WTC11 (cell line): ENCODE measurements around the gene PPP2R3C. TPM values are rescaled to one million over a fixed set of nuclear protein-coding genes. Genes with fewer than 3 reads are reported as not detected.

Experiments
- ATAC-seq: fragments of 200-7000 bp; cut with Tn5 transposase; 2 replicates; pipeline ENCODE4 v1.10.0; 2021; ENCODE audit warnings: mild to moderate bottlenecking, moderate library complexity
- CTCF ChIA-PET: fragments of 300-600 bp; sonication (Branson Sonifier 250); formaldehyde crosslinking; loops from one replicate; lab custom pipeline; 2021; ENCODE audit warnings: antibody characterized with exemption; lab: Charles Lee
- POLR2A ChIA-PET: fragments of 350-600 bp; sonication (Branson Sonifier 250); formaldehyde crosslinking; loops from one replicate; lab custom pipeline; 2021; ENCODE audit warnings: antibody characterized with exemption; lab: Charles Lee
- DNase-seq: peaks from one replicate; pipeline ENCODE4 v3.0.0; 2021; ENCODE audit warnings: low spot score
- H3K27ac Mint-ChIP-seq: 2 replicates; pipeline ENCODE4 v1.8.0; 2021; ENCODE audit warnings: mixed read lengths
- H3K27me3 Mint-ChIP-seq: 2 replicates; pipeline ENCODE4 v1.8.0; 2021; ENCODE audit warnings: low read depth, mild to moderate bottlenecking, moderate library complexity, mixed read lengths
- H3K36me3 Mint-ChIP-seq: 2 replicates; pipeline ENCODE4 v1.8.0; 2021; ENCODE audit warnings: mixed read lengths
- H3K4me1 Mint-ChIP-seq: 2 replicates; pipeline ENCODE4 v1.8.0; 2022; ENCODE audit warnings: mixed read lengths
- H3K4me3 Mint-ChIP-seq: 2 replicates; pipeline ENCODE4 v1.8.0; 2021; ENCODE audit warnings: mild to moderate bottlenecking, moderate library complexity, mixed read lengths
- H3K9me3 Mint-ChIP-seq: 2 replicates; pipeline ENCODE4 v1.8.0; 2021; ENCODE audit warnings: mixed read lengths
- ATF1 ChIP-seq: sonication (generic); formaldehyde crosslinking; IDR thresholded peaks from 2 replicates; pipeline ENCODE4 v1.8.1; 2023; ENCODE audit warnings: mild to moderate bottlenecking, moderate library complexity, missing genetic modification reagents
- CBFB ChIP-seq: sonication (generic); formaldehyde crosslinking; IDR thresholded peaks from 2 replicates; pipeline ENCODE4 v1.8.1; 2022; ENCODE audit warnings: mild to moderate bottlenecking, low read depth, missing genetic modification reagents
- CREB1 ChIP-seq: sonication (generic); formaldehyde crosslinking; IDR thresholded peaks from 2 replicates; pipeline ENCODE4 v1.8.0; 2023; ENCODE audit warnings: mild to moderate bottlenecking, missing genetic modification reagents
- E2F4 ChIP-seq: sonication (generic); formaldehyde crosslinking; IDR thresholded peaks from 2 replicates; pipeline ENCODE4 v1.8.1; 2022; ENCODE audit warnings: low read depth, mild to moderate bottlenecking, moderate library complexity, missing genetic modification reagents, borderline replicate concordance
- FOXP1 ChIP-seq: sonication (generic); formaldehyde crosslinking; IDR thresholded peaks from 2 replicates; pipeline ENCODE4 v1.8.0; 2022; ENCODE audit warnings: missing genetic modification reagents, mild to moderate bottlenecking, moderate library complexity, borderline replicate concordance
- GRHL2 ChIP-seq: fragments of 250-450 bp; sonication (Bioruptor Pico); IDR thresholded peaks from 2 replicates; pipeline ENCODE4 v1.8.0; 2022; ENCODE audit warnings: mild to moderate bottlenecking, moderate library complexity; ENCODE audit not compliant: insufficient replicate concordance, severe bottlenecking
- MYBL2 ChIP-seq: sonication (generic); formaldehyde crosslinking; IDR thresholded peaks from 2 replicates; pipeline ENCODE4 v1.8.1; 2023; ENCODE audit warnings: mild to moderate bottlenecking, moderate library complexity, missing genetic modification reagents
- NFYB ChIP-seq: sonication (generic); formaldehyde crosslinking; conservative IDR thresholded peaks from 2 replicates; pipeline ENCODE4 v1.8.0; 2022; ENCODE audit warnings: low read depth, missing genetic modification reagents
- NR3C1 ChIP-seq: sonication (generic); formaldehyde crosslinking; conservative IDR thresholded peaks from 2 replicates; pipeline ENCODE4 v1.8.1; 2023; ENCODE audit warnings: low read depth, mild to moderate bottlenecking, missing genetic modification reagents
- PRRX2 ChIP-seq: fragments of 250-450 bp; sonication (Bioruptor Pico); IDR thresholded peaks from 2 replicates; pipeline ENCODE4 v1.8.0; 2021; ENCODE audit warnings: mild to moderate bottlenecking
- ZBTB21 ChIP-seq: sonication (generic); formaldehyde crosslinking; IDR thresholded peaks from 2 replicates; pipeline ENCODE4 v1.8.1; 2023; ENCODE audit warnings: mild to moderate bottlenecking, missing genetic modification reagents, borderline replicate concordance
- ZNF232 ChIP-seq: sonication (generic); formaldehyde crosslinking; IDR thresholded peaks from 2 replicates; pipeline ENCODE4 v1.8.0; 2022; ENCODE audit warnings: mild to moderate bottlenecking, missing genetic modification reagents
- ZNF416 ChIP-seq: fragments of 250-450 bp; sonication (Bioruptor Pico); IDR thresholded peaks from 2 replicates; pipeline ENCODE4 v1.9.0; 2021; ENCODE audit warnings: mild to moderate bottlenecking, inconsistent platforms
- ZNF671 ChIP-seq: fragments of 250-450 bp; sonication (Bioruptor Pico); IDR thresholded peaks from 2 replicates; pipeline ENCODE4 v1.8.0; 2021; ENCODE audit warnings: mild to moderate bottlenecking
- total RNA-seq: library from RNA; stranded (reverse); gene quantifications from 3 replicates; pipeline ENCODE4 v1.2.3, GENCODE V29; 2021
- TF ChIP-seq, protein P1 (sequence below): sonication (generic); formaldehyde crosslinking; IDR thresholded peaks from 2 replicates; pipeline ENCODE4 v1.8.0; 2023; ENCODE audit warnings: missing genetic modification reagents, mild to moderate bottlenecking, borderline replicate concordance
- TF ChIP-seq, protein P2 (sequence below): sonication (generic); formaldehyde crosslinking; IDR thresholded peaks from 2 replicates; pipeline ENCODE4 v1.8.1; 2023; ENCODE audit warnings: mild to moderate bottlenecking, missing genetic modification reagents, borderline replicate concordance
- TF ChIP-seq, protein P3 (sequence below): sonication (generic); formaldehyde crosslinking; IDR thresholded peaks from 2 replicates; pipeline ENCODE4 v1.8.1; 2022; ENCODE audit warnings: mild to moderate bottlenecking, missing genetic modification reagents, moderate library complexity, borderline replicate concordance

The PPP2R3C gene
- total RNA-seq, 1 experiment from 2014 or later = 31.6 TPM

GRCh38 chr14:35045798-35046047 is 76.1 kb downstream of the PPP2R3C start:
- Mint-ChIP-seq H3K27ac (peak overlapping the region; percentile 94), H3K4me3 (peak overlapping the region; percentile 89), H3K36me3 (peaks cover 4% of the 10 kb centered on the region; the same call in 1 of the 2 replicates), H3K9me3 (no peaks in the 10 kb centered on the region), H3K27me3 (no peaks in the 10 kb centered on the region; the same call in 1 of the 2 replicates), H3K4me1 (peaks cover 20% of the 10 kb centered on the region)
- DNase-seq (no peak), ATAC-seq (no peak)
- CTCF ChIA-PET = interaction anchor here (0.5 to 1.5 kb wide), 7 partner anchors 15 to 370 kb away, joined by 3 to 7 read pairs (median 4); partner anchors contain the start of gene PSMA6
- TF ChIP-seq NR3C1 (CRISPR knock-in tag) (no peak), ZNF416 (no peak), ZBTB21 (no peak), NFYB (CRISPR knock-in tag) (no peak), ZNF671 (CRISPR knock-in tag) (no peak), GRHL2 (CRISPR knock-in tag) (no peak), FOXP1 (CRISPR knock-in tag) (no peak), PRRX2 (CRISPR knock-in tag) (no peak), CBFB (CRISPR knock-in tag) (no peak), E2F4 (CRISPR knock-in tag) (no peak), ATF1 (CRISPR knock-in tag) (no peak), ZNF232 (CRISPR knock-in tag) (no peak), CREB1 (CRISPR knock-in tag) (no peak), MYBL2 (CRISPR knock-in tag) (no peak)
- TF ChIP-seq, protein P1, sequence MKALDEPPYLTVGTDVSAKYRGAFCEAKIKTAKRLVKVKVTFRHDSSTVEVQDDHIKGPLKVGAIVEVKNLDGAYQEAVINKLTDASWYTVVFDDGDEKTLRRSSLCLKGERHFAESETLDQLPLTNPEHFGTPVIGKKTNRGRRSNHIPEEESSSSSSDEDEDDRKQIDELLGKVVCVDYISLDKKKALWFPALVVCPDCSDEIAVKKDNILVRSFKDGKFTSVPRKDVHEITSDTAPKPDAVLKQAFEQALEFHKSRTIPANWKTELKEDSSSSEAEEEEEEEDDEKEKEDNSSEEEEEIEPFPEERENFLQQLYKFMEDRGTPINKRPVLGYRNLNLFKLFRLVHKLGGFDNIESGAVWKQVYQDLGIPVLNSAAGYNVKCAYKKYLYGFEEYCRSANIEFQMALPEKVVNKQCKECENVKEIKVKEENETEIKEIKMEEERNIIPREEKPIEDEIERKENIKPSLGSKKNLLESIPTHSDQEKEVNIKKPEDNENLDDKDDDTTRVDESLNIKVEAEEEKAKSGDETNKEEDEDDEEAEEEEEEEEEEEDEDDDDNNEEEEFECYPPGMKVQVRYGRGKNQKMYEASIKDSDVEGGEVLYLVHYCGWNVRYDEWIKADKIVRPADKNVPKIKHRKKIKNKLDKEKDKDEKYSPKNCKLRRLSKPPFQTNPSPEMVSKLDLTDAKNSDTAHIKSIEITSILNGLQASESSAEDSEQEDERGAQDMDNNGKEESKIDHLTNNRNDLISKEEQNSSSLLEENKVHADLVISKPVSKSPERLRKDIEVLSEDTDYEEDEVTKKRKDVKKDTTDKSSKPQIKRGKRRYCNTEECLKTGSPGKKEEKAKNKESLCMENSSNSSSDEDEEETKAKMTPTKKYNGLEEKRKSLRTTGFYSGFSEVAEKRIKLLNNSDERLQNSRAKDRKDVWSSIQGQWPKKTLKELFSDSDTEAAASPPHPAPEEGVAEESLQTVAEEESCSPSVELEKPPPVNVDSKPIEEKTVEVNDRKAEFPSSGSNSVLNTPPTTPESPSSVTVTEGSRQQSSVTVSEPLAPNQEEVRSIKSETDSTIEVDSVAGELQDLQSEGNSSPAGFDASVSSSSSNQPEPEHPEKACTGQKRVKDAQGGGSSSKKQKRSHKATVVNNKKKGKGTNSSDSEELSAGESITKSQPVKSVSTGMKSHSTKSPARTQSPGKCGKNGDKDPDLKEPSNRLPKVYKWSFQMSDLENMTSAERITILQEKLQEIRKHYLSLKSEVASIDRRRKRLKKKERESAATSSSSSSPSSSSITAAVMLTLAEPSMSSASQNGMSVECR (CRISPR knock-in tag) = no peak
- TF ChIP-seq, protein P2, sequence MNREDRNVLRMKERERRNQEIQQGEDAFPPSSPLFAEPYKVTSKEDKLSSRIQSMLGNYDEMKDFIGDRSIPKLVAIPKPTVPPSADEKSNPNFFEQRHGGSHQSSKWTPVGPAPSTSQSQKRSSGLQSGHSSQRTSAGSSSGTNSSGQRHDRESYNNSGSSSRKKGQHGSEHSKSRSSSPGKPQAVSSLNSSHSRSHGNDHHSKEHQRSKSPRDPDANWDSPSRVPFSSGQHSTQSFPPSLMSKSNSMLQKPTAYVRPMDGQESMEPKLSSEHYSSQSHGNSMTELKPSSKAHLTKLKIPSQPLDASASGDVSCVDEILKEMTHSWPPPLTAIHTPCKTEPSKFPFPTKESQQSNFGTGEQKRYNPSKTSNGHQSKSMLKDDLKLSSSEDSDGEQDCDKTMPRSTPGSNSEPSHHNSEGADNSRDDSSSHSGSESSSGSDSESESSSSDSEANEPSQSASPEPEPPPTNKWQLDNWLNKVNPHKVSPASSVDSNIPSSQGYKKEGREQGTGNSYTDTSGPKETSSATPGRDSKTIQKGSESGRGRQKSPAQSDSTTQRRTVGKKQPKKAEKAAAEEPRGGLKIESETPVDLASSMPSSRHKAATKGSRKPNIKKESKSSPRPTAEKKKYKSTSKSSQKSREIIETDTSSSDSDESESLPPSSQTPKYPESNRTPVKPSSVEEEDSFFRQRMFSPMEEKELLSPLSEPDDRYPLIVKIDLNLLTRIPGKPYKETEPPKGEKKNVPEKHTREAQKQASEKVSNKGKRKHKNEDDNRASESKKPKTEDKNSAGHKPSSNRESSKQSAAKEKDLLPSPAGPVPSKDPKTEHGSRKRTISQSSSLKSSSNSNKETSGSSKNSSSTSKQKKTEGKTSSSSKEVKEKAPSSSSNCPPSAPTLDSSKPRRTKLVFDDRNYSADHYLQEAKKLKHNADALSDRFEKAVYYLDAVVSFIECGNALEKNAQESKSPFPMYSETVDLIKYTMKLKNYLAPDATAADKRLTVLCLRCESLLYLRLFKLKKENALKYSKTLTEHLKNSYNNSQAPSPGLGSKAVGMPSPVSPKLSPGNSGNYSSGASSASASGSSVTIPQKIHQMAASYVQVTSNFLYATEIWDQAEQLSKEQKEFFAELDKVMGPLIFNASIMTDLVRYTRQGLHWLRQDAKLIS (CRISPR knock-in tag) = no peak
- TF ChIP-seq, protein P3, sequence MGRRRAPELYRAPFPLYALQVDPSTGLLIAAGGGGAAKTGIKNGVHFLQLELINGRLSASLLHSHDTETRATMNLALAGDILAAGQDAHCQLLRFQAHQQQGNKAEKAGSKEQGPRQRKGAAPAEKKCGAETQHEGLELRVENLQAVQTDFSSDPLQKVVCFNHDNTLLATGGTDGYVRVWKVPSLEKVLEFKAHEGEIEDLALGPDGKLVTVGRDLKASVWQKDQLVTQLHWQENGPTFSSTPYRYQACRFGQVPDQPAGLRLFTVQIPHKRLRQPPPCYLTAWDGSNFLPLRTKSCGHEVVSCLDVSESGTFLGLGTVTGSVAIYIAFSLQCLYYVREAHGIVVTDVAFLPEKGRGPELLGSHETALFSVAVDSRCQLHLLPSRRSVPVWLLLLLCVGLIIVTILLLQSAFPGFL = no peak
- POLR2A ChIA-PET = interaction anchor here (0.7 to 2.3 kb wide), 4 partner anchors 16 to 246 kb away, joined by 5 to 24 read pairs (median 10); partner anchors contain the start of genes PPP2R3C, PSMA6 and SRP54
